ENCODE results near the gene AKAP1. TPM values are rescaled to one million over a fixed set of nuclear protein-coding genes. Genes with fewer than 3 reads are reported as not detected.

AKAP1 gene
- total RNA-seq, 1 donor from 2014 or later, result 21.5 TPM

DNA sequence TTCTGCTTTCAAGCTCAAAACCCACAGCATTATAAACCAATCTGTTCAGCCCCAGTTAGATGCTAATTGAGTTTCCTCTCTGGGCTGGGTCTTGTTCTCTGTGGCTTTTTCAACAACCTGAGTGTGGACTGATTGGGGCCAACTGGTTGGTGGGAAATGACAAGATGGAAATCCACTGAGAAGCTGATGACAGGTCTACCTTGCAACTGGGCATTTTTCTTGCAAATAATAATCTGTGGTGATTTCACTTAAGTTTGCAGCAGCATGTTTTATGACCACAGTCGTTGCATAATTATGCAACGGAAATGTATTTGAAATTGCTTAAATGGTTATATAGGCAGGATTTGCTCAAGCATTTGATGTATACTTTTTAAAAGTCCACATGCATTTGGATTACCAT is 69.9 kb downstream of the AKAP1 start:
- no peak for DNase-seq (ENCODE audit: low read depth, low spot score)
- Mint-ChIP-seq H3K4me3 (no peak overlapping the region), H3K4me1 (no peaks in the 10 kb centered on the region), H3K36me3 (ENCODE audit: low read depth) (peaks cover 7% of the 10 kb centered on the region), H3K9me3 (peaks cover 6% of the 10 kb centered on the region), H3K27ac (ENCODE audit: unreplicated experiment) (no peak overlapping the region), H3K27me3 (ENCODE audit: low read depth) (no peaks in the 10 kb centered on the region)
- TF ChIP-seq, protein P1, sequence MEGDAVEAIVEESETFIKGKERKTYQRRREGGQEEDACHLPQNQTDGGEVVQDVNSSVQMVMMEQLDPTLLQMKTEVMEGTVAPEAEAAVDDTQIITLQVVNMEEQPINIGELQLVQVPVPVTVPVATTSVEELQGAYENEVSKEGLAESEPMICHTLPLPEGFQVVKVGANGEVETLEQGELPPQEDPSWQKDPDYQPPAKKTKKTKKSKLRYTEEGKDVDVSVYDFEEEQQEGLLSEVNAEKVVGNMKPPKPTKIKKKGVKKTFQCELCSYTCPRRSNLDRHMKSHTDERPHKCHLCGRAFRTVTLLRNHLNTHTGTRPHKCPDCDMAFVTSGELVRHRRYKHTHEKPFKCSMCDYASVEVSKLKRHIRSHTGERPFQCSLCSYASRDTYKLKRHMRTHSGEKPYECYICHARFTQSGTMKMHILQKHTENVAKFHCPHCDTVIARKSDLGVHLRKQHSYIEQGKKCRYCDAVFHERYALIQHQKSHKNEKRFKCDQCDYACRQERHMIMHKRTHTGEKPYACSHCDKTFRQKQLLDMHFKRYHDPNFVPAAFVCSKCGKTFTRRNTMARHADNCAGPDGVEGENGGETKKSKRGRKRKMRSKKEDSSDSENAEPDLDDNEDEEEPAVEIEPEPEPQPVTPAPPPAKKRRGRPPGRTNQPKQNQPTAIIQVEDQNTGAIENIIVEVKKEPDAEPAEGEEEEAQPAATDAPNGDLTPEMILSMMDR (conservative IDR thresholded peaks at IDR 0.05), result no peak

DNA sequence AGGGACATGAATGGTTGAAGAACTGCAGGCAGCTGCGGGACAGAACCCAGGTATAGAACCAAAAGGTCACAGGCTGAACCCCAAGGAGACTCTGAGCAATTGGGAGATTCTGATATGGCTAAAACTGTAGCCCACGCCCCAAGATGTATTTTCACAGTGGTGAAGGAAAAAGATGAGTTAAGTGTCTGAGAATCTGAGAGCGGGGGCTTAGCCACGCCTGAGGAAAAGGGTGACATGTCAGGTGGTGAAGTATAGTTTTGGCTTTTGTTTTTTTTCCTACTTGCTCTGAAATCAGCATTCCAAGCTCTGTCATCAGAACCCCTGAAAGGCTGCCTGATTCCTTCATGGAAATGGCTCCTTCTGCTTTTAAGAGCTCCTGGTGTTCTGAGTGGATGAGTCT is 73.3 kb downstream of the AKAP1 start:
- H3K4me1 Mint-ChIP-seq, result no peaks in the 10 kb centered on the region
- H3K36me3 Mint-ChIP-seq (ENCODE audit: low read depth), result peaks cover 2% of the 10 kb centered on the region
- H3K9me3 Mint-ChIP-seq, result peaks cover 5% of the 10 kb centered on the region
- TF ChIP-seq, protein P1 (conservative IDR thresholded peaks at IDR 0.05), result no peak
- no peaks in the 10 kb centered on the region for H3K27me3 Mint-ChIP-seq (ENCODE audit: low read depth)
- no peak overlapping the region for H3K27ac Mint-ChIP-seq (ENCODE audit: unreplicated experiment)
- DNase-seq (ENCODE audit: low read depth, low spot score), result no peak
- no peak overlapping the region for H3K4me3 Mint-ChIP-seq

DNA sequence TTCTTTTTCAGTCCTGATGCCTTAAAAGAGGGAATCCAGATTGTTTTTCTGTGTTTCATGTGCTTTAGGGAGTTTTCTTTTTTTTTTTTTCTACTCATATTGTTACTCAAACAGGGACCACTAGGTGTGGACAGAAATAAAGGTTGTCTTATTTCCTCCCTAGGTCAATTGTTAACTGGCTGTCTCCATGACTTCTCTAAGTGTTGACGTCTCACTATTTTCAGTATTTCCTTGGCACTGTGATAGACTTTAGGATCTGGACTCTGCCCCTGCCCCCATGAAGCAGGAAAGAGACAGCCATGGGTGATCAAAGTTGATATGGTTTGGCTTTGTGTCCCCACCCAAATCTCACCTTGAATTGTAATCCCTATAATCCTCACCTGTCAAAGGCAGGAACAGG is 73.7 kb downstream of the AKAP1 start:
- no peak for DNase-seq (ENCODE audit: low read depth, low spot score)
- Mint-ChIP-seq H3K27ac (ENCODE audit: unreplicated experiment) (no peak overlapping the region), H3K36me3 (ENCODE audit: low read depth) (peaks cover 2% of the 10 kb centered on the region), H3K27me3 (ENCODE audit: low read depth) (no peaks in the 10 kb centered on the region), H3K9me3 (peaks cover 5% of the 10 kb centered on the region), H3K4me1 (no peaks in the 10 kb centered on the region), H3K4me3 (no peak overlapping the region)
- TF ChIP-seq, protein P1 (conservative IDR thresholded peaks at IDR 0.05), result no peak

DNA sequence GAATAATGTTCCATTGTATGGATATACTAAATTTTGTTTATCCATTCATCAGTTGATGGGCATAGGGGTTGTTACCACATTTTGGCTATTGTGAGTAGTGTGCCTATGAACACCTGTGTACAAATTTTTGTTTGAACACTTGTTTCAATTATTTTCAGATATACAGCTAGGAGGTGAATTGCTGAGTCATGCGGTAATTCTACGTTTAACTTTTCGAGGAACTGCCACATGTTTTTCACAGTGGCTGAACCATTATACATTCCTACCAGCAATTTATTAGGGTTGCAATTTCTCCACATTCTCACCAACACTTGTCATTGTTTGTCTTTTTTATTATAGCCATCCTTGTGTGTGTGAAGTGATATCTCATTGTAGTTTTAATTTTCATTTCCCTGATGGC is 75.6 kb downstream of the AKAP1 start:
- no peak overlapping the region for H3K27ac Mint-ChIP-seq (ENCODE audit: unreplicated experiment)
- peaks cover 5% of the 10 kb centered on the region for H3K9me3 Mint-ChIP-seq
- TF ChIP-seq, protein P1 (conservative IDR thresholded peaks at IDR 0.05), result no peak
- no peaks in the 10 kb centered on the region for H3K27me3 Mint-ChIP-seq (ENCODE audit: low read depth)
- DNase-seq (ENCODE audit: low read depth, low spot score), result no peak
- H3K36me3 Mint-ChIP-seq (ENCODE audit: low read depth), result peaks cover 2% of the 10 kb centered on the region
- no peaks in the 10 kb centered on the region for H3K4me1 Mint-ChIP-seq
- H3K4me3 Mint-ChIP-seq, result no peak overlapping the region

DNA sequence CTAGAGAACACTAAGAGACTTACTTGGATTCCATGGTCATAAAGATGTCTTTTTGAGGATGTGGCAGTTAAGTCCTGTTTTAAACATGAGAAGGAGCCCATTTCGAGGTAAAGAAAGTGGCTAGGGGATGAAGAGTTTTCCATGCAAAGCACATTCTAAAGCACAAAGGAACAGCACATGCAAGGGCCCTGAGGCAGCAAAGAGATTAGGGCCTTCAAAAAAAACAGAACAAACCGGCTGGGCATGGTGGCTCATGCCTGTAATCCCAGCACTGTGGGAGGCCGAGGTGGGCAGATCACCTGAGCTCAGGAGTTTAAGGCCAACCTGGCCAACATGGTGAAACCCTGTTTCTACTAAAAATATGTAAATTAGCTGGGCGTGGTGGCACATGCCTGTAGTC is 79.8 kb downstream of the AKAP1 start:
- Mint-ChIP-seq H3K4me3 (no peak overlapping the region), H3K4me1 (no peaks in the 10 kb centered on the region), H3K27ac (ENCODE audit: unreplicated experiment) (no peak overlapping the region), H3K27me3 (ENCODE audit: low read depth) (no peaks in the 10 kb centered on the region), H3K9me3 (peaks cover 5% of the 10 kb centered on the region), H3K36me3 (ENCODE audit: low read depth) (peaks cover 2% of the 10 kb centered on the region)
- TF ChIP-seq, protein P1 (conservative IDR thresholded peaks at IDR 0.05), result no peak
- DNase-seq (ENCODE audit: low read depth, low spot score), result no peak

DNA sequence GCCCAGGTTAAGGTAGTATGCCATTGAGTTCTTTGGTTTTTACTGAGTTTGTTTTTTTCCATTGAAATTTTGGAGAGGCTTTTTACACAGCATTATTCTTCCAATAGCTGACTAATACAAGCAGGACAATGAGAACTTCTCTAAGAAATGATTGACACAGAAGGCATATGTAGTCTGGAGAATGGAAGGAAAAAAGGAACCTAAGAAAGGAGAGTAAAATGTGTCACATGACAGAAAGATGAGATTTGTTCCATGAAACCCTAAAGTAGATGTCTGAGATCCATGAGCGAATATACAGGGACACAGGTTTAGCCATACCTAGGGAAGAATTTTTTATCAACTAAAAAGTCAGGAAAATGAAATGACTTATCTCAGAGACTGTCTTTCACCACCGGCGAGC is 80.7 kb downstream of the AKAP1 start:
- Mint-ChIP-seq H3K9me3 (peaks cover 3% of the 10 kb centered on the region), H3K27ac (ENCODE audit: unreplicated experiment) (no peak overlapping the region), H3K36me3 (ENCODE audit: low read depth) (peaks cover 2% of the 10 kb centered on the region), H3K27me3 (ENCODE audit: low read depth) (no peaks in the 10 kb centered on the region), H3K4me3 (no peak overlapping the region), H3K4me1 (no peaks in the 10 kb centered on the region)
- DNase-seq (ENCODE audit: low read depth, low spot score), result no peak
- TF ChIP-seq, protein P1 (conservative IDR thresholded peaks at IDR 0.05), result no peak

All from neural crest cell (in vitro differentiated cells).